ENCODE data around the gene TNS3.

TNS3 gene

GRCh38 chr7:47292832-47293309 is 289.0 kb downstream of the TNS3 start:
- no peak for DNase-seq

GRCh38 chr7:47291461-47292081 is 290.3 kb downstream of the TNS3 start:
- DNase-seq = peak; percentile 93

DNA sequence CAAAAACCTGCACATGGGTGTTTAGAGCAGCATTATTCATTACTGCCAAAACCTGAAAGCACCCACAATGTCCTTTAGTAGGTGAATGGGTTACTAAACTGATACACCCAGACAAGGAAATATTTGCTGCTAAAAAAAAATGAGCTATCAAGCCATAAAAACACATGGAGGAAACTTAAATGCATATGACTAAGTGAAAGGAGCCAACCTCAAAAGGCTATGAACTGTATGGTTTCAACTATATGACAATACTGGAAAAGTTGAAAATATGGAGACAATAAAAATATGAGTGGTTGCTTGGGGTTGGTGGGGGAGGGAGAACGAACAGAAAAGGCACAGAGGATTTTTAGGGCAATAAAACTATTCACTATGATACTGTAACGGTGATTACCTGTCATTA is 291.0 kb downstream of the TNS3 start:
- DNase-seq = no peak

- no peak for DNase-seq
Observed at GRCh38 chr7:47290466-47290865, 291.4 kb downstream of the TNS3 start.

DNA sequence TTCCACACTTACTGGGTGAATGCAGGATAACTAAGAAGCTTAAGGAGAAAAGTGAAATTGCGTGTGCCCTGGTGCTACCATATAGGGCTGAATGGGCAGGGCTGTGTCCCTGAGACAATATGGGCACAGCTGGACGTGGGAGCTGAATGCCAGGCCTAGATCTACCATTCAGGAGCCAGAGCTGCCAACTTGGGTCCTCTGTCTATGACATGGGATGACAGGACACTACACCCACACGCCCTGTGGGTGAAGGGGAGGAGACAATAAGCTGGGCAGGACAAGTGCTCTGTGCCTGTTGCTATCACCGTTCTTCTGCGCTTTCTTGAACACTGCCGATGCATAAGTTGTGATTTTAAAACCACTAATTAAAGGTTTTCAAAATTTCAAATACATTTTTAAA is 293.9 kb downstream of the TNS3 start:
- DNase-seq = peak; percentile 14

DNA sequence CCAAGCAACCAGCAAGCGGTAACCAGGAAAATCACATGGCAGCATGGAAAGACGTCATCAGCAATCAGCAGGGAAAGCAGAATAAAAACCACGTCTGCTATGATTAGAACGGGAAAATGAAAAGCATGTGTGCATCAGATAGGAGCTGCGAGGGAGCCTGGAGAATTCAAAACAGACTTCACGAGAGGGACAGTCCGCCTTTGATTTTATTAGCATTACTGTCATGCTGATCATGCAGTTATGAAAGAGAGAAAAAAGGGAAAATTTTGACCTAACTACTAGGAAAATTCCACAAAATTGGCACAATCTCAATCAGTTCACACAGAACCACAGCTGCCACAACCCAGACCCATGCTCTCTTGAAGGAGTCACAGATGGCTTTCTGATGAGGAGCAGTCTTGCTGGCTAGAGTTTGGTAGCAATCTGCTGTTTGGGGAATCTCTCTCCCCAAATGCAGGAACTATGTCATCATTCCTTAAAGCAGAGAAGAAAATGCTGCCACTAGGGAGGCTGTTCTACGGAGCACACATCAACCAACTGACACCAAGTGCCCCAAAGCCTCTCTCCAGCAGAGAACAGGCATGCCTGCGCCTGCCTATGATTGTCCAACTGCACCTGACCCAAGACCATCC is 295.9 kb downstream of the TNS3 start:
- DNase-seq = no peak

DNA sequence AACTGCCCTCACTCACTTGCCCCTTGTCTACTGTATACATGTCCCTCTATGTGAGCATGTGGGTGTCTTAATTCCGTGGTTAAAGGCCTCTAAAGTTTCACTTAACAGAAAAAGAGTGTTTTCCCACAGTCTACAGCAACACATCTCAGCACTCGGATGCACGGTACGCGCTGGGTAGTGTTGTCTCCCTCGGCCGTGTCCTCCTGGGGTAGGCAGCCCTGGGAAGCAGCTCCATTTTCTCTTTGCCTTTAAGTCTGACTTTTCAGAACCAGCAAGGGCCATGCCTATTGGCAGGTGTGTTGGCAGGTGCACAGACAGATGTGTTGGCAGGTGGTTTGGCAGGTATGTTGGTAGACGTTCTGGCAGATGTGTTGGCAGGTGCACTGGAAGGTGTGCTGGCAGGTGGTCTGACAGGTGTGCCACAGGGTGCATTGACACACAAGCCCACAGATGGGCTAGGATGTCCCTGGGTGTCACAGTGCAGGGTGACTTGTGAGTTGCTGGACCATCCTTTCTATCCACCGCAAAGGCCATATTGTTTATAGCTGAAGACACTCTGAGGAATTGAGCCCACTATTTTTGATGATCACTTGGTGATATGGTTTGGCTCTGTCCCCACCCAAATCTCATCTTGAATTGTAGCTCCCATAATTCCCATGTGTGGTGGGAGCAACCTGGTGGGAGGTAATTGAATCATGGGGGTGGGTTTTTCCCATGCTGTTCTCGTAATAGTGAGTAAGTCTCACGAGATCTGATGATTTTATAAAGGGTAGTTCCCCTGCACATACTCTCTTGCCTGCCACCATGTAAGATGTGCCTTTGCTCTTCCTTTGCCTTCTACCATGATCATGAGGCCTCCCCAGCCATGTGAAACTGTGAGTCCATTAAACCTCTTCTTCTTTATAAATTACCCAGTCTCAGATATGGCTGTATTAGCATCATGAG is 296.9 kb downstream of the TNS3 start:
- DNase-seq = peak; percentile 26

- DNase-seq = no peak
Observed at GRCh38 chr7:47283497-47284131, 298.3 kb downstream of the TNS3 start.

- DNase-seq = no peak
Observed at GRCh38 chr7:47282790-47283496, 299.0 kb downstream of the TNS3 start.

GRCh38 chr7:47281966-47282643 is 299.8 kb downstream of the TNS3 start:
- no peak for DNase-seq

DNA sequence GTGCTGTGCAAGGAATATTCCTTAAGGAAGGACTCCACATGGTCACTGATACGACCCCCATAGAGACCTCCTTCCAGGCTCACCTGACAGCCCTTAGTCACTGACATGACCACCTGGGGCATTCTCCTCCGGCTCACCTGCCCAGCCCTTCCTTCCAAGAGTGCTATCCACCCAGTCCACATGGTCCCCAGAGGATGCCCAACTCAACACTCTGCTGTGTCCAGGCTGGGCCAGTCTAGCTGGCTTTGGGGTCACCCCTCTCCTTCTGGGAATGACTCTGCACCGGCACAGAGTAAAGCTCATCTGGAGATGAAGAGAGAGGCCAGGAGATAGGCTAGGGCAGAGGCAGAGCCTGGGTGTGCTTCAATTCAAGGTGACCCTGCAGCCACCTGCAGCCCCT is 300.8 kb downstream of the TNS3 start:
- DNase-seq = no peak

- DNase-seq = no peak
Observed at GRCh38 chr7:47280114-47280513, 301.8 kb downstream of the TNS3 start.

- no peak for DNase-seq
Observed at GRCh38 chr7:47278043-47278442, 303.9 kb downstream of the TNS3 start.

DNA sequence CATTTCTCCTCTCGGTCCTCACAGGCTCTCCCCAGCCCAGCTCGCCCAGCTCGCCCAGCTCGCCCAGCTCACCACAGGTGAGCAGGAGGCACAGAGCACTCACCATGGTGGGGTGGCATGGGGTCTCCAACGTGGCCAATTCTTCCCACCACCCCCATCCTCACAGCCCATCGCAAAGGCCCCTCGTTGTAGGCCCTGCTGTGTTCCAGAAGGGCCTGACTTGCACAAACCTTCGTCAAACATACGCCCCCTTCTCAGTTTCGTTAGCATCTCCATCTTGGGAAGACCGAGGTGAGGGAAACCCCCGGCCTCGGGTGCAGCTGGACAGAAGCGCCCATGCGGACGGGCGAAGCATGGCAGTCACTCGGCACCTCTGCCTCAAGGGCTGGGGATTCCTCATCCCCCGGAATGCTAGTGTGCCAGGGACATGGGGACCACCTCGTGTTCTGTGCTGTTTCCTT is 304.6 kb downstream of the TNS3 start:
- no peak for DNase-seq

DNA sequence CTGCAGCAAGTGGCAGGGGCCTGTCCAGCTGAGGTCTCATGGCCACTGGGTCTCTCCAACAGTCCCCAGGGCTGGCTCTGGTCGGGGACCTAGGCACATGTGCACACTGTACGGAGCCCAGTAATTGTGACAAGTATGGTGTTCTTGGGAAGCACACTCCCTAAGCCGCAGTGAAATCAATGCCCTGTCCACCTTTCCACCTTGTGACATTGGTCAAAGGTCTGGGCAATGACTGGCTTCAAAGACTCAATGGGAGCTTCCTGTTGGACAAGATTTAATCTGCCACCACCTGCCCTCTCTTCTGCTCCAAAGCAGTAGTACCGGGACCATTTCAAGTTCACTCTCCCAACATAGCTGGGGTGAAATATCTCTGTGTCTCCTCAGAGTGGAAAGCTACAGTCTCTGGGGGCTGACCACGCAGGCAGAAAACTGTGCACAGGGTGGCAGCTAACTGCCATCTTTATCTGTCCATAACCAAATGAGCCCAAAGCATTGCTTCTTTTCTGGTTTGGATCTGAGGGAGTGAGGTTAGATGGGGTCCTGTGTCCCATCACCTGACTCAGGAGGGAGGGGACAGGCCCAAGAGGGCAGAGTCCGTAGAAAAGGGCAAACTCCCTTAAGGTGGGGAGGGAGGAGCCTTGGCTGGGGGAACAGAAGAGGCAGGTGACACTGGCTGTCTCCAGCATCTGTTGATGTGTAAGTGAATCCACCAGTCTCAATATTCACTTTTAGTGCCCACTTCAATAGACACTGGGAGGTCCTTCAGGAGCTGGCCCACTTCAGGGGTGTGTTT is 307.7 kb downstream of the TNS3 start:
- no peak for DNase-seq

DNA sequence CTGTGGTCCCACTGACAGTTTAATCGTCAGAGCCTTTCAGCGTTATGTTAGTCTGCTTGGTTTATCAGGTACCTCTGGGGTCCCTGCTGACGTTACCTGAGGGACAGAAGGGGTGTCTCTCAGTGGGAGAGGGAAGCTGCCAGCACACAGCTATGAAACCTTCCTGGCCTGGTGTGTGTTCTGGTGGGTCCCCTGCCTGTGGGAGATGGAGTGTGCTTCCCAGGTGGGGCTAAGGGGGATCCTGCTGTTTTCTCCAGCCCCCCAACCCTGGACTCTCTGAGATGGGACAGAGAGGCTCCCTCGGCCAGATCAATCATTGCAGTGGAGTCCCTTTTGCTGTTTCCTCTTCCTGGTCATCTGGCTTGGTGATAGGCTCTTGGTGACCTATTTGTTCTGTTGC is 308.8 kb downstream of the TNS3 start:
- DNase-seq = no peak

GRCh38 chr7:47271749-47272148 is 310.2 kb downstream of the TNS3 start:
- DNase-seq = no peak

DNA sequence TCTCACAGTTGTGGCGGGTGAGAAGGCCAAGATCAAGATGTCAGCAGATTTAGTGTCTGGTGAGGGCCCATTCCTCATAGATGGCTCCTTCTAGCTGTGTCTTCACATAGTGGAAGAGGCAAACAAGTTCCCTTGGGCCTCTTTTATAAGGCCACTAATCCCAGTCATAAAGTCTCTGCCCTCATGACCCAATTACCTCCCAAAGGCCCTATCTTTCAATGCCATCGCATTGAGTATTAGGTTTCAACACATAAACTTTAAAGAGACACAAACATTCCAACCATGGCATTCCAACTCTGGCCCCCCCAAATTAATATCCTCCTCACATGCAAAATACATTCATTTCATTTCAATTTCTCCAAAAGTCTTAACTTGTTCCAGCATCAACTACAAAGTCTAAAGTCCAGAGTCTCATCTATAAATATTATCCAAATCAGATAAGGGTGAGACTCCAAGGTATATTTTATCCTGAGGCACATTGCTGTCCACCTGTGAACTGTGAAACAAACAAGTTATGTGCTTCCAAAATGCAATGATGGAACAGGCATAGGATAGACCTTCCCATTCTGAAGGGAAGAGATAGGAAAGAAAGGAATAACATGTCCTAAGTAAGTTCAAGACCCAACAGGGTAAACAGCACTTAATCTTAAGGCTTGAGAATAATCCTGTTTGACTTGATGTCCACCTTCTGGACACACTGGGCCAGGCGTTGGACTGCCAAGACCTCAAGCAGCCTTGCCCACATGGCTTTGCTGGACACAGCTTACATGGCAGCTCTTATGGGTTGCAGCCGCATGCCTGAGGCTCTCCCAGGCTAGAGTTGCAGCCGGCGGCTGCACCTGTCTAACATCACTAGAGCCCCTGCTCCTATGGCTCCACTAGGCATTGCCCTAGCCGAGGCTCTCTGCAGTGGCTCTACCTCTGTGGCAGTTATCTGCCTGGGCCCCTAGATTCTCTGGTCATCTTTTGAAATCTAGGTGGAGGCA is 312.8 kb downstream of the TNS3 start:
- DNase-seq = no peak

DNA sequence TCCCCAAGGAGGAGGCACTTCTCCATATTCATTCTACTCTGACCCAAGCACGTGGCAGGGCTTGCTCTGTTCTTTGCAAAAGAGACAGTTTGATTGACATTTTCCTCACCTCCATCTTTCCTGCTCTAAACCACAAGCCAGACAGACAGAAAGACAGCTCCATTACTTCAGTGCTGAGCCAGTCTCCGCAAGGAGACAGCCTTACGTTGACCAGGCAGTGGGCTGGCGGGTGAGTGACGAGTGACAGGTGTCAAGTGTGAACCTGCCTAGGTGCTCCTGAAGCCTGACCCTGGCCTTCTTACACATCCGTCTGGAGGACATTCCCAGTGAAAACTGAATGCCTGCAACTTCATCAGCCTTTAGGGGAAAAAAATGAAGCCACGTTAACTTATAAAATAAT is 314.6 kb downstream of the TNS3 start:
- DNase-seq = no peak

- no peak for DNase-seq
Observed at GRCh38 chr7:47266799-47267198, 315.1 kb downstream of the TNS3 start.
